GM23338 (cell line): ENCODE measurements around the gene ZNF543. TPM values are rescaled to one million over a fixed set of nuclear protein-coding genes. Genes with fewer than 3 reads are reported as not detected.
A peak's percentile ranks its signal among the peaks of the same experiment; 100 is the strongest.

Experiments
- ATAC-seq: fragments of 200-7000 bp; cut with Tn5 transposase; 3 replicates; pipeline ENCODE4 v1.9.1; 2020
- DNase-seq: peaks from one replicate; pipeline ENCODE4 v3.0.0-alpha.2; 2015; ENCODE audit warnings: low spot score
- H2AFZ ChIP-seq: fragments of 200-600 bp; sonication (generic); 2 replicates; pipeline ENCODE4 v1.8.0; 2016; ENCODE audit warnings: antibody characterized with exemption, mild to moderate bottlenecking, moderate library complexity
- H3F3A ChIP-seq: fragments of 200-600 bp; sonication (generic); replicated peaks from 2 replicates; pipeline ENCODE4 v1.8.0; 2017; ENCODE audit warnings: antibody characterized with exemption, mixed run types, low read depth
- H3K27ac ChIP-seq: fragments of 200-600 bp; sonication (generic); 2 replicates; pipeline ENCODE4 v1.6.1; 2016; ENCODE audit warnings: low read depth
- H3K27me3 ChIP-seq: fragments of 200-600 bp; sonication (generic); 2 replicates; pipeline ENCODE4 v1.8.0; 2016; ENCODE audit warnings: mild to moderate bottlenecking, mixed run types, moderate library complexity; ENCODE audit not compliant: insufficient read depth
- H3K36me3 ChIP-seq: fragments of 200-600 bp; sonication (generic); 2 replicates; pipeline ENCODE4 v1.8.0; 2016; ENCODE audit warnings: mild to moderate bottlenecking; ENCODE audit not compliant: insufficient read depth
- H3K4me1 ChIP-seq: fragments of 200-600 bp; sonication (generic); 2 replicates; pipeline ENCODE4 v1.8.0; 2016; ENCODE audit warnings: mild to moderate bottlenecking, moderate library complexity; ENCODE audit not compliant: insufficient read depth
- H3K4me2 ChIP-seq: fragments of 200-600 bp; sonication (generic); 2 replicates; pipeline ENCODE4 v1.7.1; 2017; ENCODE audit warnings: mixed run types
- H3K4me3 ChIP-seq: fragments of 200-600 bp; sonication (generic); 2 replicates; pipeline ENCODE4 v1.6.1; 2016; ENCODE audit warnings: mixed run types
- H3K79me2 ChIP-seq: fragments of 200-600 bp; sonication (generic); replicated peaks from 2 replicates; pipeline ENCODE4 v1.8.0; 2017; ENCODE audit warnings: mild to moderate bottlenecking; ENCODE audit not compliant: insufficient read depth
- H3K9me2 ChIP-seq: fragments of 200-600 bp; sonication (generic); 2 replicates; pipeline ENCODE4 v1.8.0; 2017; ENCODE audit not compliant: insufficient read depth
- H4K20me1 ChIP-seq: fragments of 200-600 bp; sonication (generic); replicated peaks from 2 replicates; pipeline ENCODE4 v1.8.0; 2017; ENCODE audit warnings: mild to moderate bottlenecking; ENCODE audit not compliant: insufficient read depth
- H3K27ac Mint-ChIP-seq: 2 replicates; pipeline ENCODE4 v1.8.0; 2020; ENCODE audit warnings: inconsistent platforms, mild to moderate bottlenecking, moderate library complexity, mixed read lengths
- H3K27me3 Mint-ChIP-seq: 3 replicates; pipeline ENCODE4 v1.8.0; 2022; ENCODE audit warnings: low read depth, mild to moderate bottlenecking, moderate library complexity, mixed read lengths, inconsistent platforms; ENCODE audit not compliant: insufficient read depth, poor library complexity
- H3K36me3 Mint-ChIP-seq: 3 replicates; pipeline ENCODE4 v1.8.0; 2021; ENCODE audit warnings: low read depth, mild to moderate bottlenecking, inconsistent platforms, moderate library complexity, mixed read lengths
- H3K4me1 Mint-ChIP-seq: 3 replicates; pipeline ENCODE4 v1.8.0; 2020; ENCODE audit warnings: mild to moderate bottlenecking, inconsistent platforms, mixed read lengths
- H3K4me3 Mint-ChIP-seq: 3 replicates; pipeline ENCODE4 v1.8.0; 2021; ENCODE audit warnings: moderate library complexity, mild to moderate bottlenecking, inconsistent platforms, mixed read lengths
- H3K9me3 Mint-ChIP-seq: 3 replicates; pipeline ENCODE4 v1.8.0; 2020; ENCODE audit warnings: moderate library complexity, mild to moderate bottlenecking, inconsistent platforms, mixed read lengths
- CREB1 ChIP-seq: fragments of 250-450 bp; sonication (Bioruptor Pico); IDR thresholded peaks from 2 replicates; pipeline ENCODE4 v1.5.0; 2020; ENCODE audit warnings: low read depth, mild to moderate bottlenecking, moderate library complexity
- ETS1 ChIP-seq: IDR thresholded peaks from 2 replicates; pipeline ENCODE4 v1.6.1; 2016; ENCODE audit warnings: antibody characterized with exemption
- POLR2AphosphoS5 ChIP-seq: IDR thresholded peaks from 2 replicates; pipeline ENCODE4 v1.6.1; 2016; ENCODE audit warnings: antibody characterized with exemption, low read depth
- REST ChIP-seq: IDR thresholded peaks from one replicate; pipeline ENCODE4 v1.6.1; 2018; ENCODE audit warnings: antibody characterized with exemption; ENCODE audit not compliant: unreplicated experiment
- ZNF462 ChIP-seq: fragments of 250-450 bp; sonication (Bioruptor Pico); IDR thresholded peaks from 2 replicates; pipeline ENCODE4 v1.5.0; 2020; ENCODE audit warnings: mild to moderate bottlenecking, moderate library complexity
- polyA plus RNA-seq: library from polyadenylated mRNA; unstranded; fragments of >200 nt; fragmentation: Nextera tagmentation; extraction: Ambion mirVana; gene quantifications from 2 replicates; pipeline ENCODE4 v1.2.1, GENCODE V29; 2016
- total RNA-seq: library from RNA; depleted of rRNA; stranded (reverse); fragments of >200 nt; shearing (Covaris generic); gene quantifications from 2 replicates; pipeline ENCODE4 v1.2.3, GENCODE V29; 2014

Gene ZNF543
- total and polyA plus RNA-seq, 2 experiments from 2014 or later: 2.4 to 10.3 TPM

- TF ChIP-seq REST: no peak
- no peak for TF ChIP-seq ETS1
- H3K27ac ChIP-seq: peak overlapping the region; percentile 63
- H3K4me3 ChIP-seq: peak overlapping the region; percentile 51
- no peak for DNase-seq
- no peaks in the 10 kb centered on the region for H3K9me2 ChIP-seq
- Mint-ChIP-seq H3K27me3 (peaks cover 3% of the 10 kb centered on the region), H3K36me3 (peaks cover 8% of the 10 kb centered on the region; the same call in 2 of the 3 replicates), H3K4me3 (peak overlapping the region; percentile 98), H3K4me1 (peaks cover 7% of the 10 kb centered on the region), H3K27ac (peak overlapping the region; percentile 97; the same call in 1 of the 2 replicates), H3K9me3 (no peaks in the 10 kb centered on the region)
- H3K27me3 ChIP-seq: no peaks in the 10 kb centered on the region
- no peak for ATAC-seq
- peak overlapping the region; percentile 19; the same call in 1 of the 2 replicates for H2AFZ ChIP-seq
- H3K4me1 ChIP-seq: no peaks in the 10 kb centered on the region
- no peaks in the 10 kb centered on the region for H3K36me3 ChIP-seq
- H3F3A ChIP-seq: no peaks in the 10 kb centered on the region
- H4K20me1 ChIP-seq: no peaks in the 10 kb centered on the region
- peak overlapping the region; percentile 73 for H3K4me2 ChIP-seq
- peaks cover 16% of the 10 kb centered on the region for H3K79me2 ChIP-seq
These were observed 42.1 kb downstream of the ZNF543 start for GRCh38 chr19:57362419-57362818.

GRCh38 chr19:57362997-57363687 lies 42.9 kb downstream of the ZNF543 start, which contains the start of the genes TRAPPC2B and ZNF547:
TRAPPC2B (plus strand) TSS chr19:57363551; CDS start chr19:57364834, 1,283 bp downstream.
ZNF547 (plus strand) TSS chr19:57363551; CDS start chr19:57368556, 5,005 bp downstream.
- peak within 1 kb of the TSS; percentile 98 for H3K4me3 Mint-ChIP-seq
- peak; percentile 98 for ATAC-seq
- H4K20me1 ChIP-seq: no peaks in the 10 kb centered on the region
- H3K27ac Mint-ChIP-seq: peak within 1 kb of the TSS; percentile 97
- H3K27ac ChIP-seq: peak within 1 kb of the TSS; percentile 63
- H3K9me2 ChIP-seq: no peaks in the 10 kb centered on the region
- H3K4me1 Mint-ChIP-seq: peaks cover 7% of the 10 kb centered on the region
- H3K79me2 ChIP-seq: peaks cover 13% of the 10 kb centered on the region
- H3K4me2 ChIP-seq: peak within 1 kb of the TSS; percentile 93
- H3K36me3 Mint-ChIP-seq: peaks cover 2% of the 10 kb centered on the region; the same call in 1 of the 3 replicates
- no peaks in the 10 kb centered on the region for H3F3A ChIP-seq
- no peaks in the 10 kb centered on the region for H3K27me3 ChIP-seq
- H3K9me3 Mint-ChIP-seq: no peaks in the 10 kb centered on the region
- peak within 1 kb of the TSS; percentile 72 for H3K4me3 ChIP-seq
- no peaks in the 10 kb centered on the region for H3K4me1 ChIP-seq
- H3K36me3 ChIP-seq: no peaks in the 10 kb centered on the region
- peaks cover 3% of the 10 kb centered on the region for H3K27me3 Mint-ChIP-seq
- peak within 1 kb of the TSS; percentile 19; the same call in 1 of the 2 replicates for H2AFZ ChIP-seq
- peak; percentile 99 for DNase-seq
- TF ChIP-seq ZNF462 (CRISPR knock-in tag) (no peak), ETS1 (peak; percentile 95), CREB1 (peak; percentile 99), POLR2AphosphoS5 (peak; percentile 73)
